HEK293 (cell line): ENCODE data around the gene OR2F2.

ENCODE experiments used
- PRDM2 ChIP-seq: fragments of 450-650 bp; formaldehyde crosslinking; IDR thresholded peaks from 2 replicates; pipeline ENCODE4 v1.5.1; 2016; ENCODE audit warnings: missing biosample characterization, missing genetic modification characterization, borderline replicate concordance
- ZBTB7A ChIP-seq: fragments of 450-650 bp; formaldehyde crosslinking; IDR thresholded peaks from 2 replicates; pipeline ENCODE4 v1.5.1; 2016; ENCODE audit warnings: low read depth, missing biosample characterization, missing genetic modification characterization
- ZNF830 ChIP-seq: fragments of 450-650 bp; IDR thresholded peaks from 2 replicates; pipeline ENCODE4 v1.5.0; 2018; ENCODE audit warnings: missing biosample characterization, missing genetic modification characterization, low read depth, mild to moderate bottlenecking, moderate library complexity

GRCh38 chr7:143938379-143939243, 3.6 kb downstream of the OR2F2 start:
- TF ChIP-seq ZBTB7A (tag by site-specific recombination) (no peak), ZNF830 (no peak), PRDM2 (no peak)
